Measurements from ENCODE around the gene RPS17. TPM values are rescaled to one million over a fixed set of nuclear protein-coding genes. Genes with fewer than 3 reads are reported as not detected.

RPS17 gene
- 4,693 and 4,992 TPM in 2 replicates for total RNA-seq (2014; rRNA removed; shearing (Covaris generic))
- polyA plus RNA-seq (2015; cell fraction: cytosol; rRNA removed), result 3,622 and 4,338 TPM in 2 replicates
- 660 and 833 TPM in 2 replicates for polyA plus RNA-seq (2015; cell fraction: nucleus; rRNA removed)

DNA sequence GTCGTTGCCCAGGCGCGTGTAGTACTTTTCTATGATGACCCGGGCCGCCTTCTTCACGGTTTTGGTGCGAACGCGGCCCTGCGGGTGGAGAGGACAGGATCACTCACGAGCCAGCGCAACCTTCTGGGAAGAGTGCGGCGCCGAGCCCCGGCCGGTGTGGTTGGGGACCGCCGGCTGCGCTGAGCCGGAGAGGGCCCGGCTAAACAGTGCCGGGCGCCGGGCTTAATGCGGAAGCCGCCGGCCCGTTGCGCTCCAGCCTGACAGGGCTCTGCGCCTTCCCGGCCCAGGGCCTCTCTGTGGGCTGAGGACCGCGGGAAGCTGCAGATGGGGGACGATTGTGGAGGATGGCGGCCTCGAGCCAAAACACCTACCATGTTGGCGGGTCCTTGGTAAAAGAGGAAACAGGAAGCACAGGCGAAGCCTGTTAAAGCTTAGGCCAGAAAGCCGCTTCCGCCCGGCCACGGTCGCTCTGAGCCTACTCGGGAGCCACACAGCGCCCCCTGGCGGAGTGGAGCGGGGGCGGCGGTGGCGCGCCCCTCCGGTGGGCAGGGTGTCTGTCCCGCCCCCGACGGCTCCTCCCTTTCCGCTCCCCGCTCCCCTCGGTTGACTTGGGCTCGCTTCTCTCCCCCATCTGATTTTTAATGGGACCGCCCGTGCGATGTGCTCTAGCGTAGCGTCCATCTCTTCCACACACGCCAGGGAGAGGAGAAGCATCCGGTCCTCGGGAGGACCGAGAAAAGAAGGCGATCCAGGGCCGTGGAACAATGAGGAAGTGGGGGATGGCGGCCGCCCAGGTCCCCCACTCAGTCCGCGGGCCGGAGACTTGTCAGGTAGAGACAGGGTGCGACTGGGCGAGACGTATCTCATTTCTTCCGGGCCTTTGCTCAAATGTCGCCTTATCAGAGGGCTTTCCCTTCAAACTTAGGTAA, at the start of gene RPS17:
Gene RPS17 (minus strand): TSS at position 403 of the 929 bp plus-strand sequence. CDS start 29 bp downstream, at position 374.
- DNase-seq (ENCODE audit: low read depth, low spot score), result peak; percentile 92
- in situ Hi-C loops (cut with HindIII; ENCODE audit: low pct_unique_long_range_greater_than_20kb, low sequenced_read_pairs), result no loop called here

DNA sequence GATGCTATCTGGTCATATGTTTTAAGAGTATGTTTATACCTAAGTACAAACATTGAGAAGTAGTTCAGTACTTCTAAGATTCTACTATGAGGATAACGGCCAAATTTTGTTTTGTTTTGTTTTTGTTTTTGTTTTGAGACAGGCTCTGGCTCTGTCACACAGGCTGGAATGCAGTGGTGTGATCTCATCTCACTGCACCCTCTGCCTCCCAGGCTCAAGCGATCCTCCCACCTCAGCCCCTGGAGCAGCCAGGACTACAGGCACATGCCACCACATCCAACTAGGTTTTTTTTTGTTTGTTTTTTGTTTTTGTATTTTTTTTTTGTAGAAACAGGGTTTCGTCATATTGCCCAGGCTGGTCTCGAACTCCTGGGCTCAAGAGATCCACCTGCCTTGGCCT, 47.5 kb upstream of the RPS17 start:
- in situ Hi-C loops (cut with HindIII; ENCODE audit: low pct_unique_long_range_greater_than_20kb, low sequenced_read_pairs), result no loop called here
- DNase-seq (ENCODE audit: low read depth, low spot score), result no peak

DNA sequence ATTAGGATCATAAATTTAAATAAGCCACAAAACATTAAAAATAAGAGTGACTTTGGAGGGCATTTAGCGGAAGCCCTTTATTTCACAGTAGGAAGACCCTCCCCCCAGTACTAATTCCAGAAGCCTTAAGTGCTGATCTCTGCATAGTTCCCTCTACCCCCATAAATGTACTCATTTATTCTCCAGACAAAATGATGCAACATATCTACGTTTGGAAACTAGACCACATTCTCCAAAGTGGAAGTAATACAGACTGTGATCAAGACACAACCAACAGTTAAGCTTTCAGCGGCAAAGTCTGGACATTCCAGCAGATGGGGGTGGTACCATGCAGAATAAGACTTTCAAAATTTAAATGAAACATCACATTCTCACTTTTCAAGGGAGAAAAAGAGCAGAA, 44.8 kb upstream of the RPS17 start:
- DNase-seq (ENCODE audit: low read depth, low spot score), result peak; percentile 88

DNA sequence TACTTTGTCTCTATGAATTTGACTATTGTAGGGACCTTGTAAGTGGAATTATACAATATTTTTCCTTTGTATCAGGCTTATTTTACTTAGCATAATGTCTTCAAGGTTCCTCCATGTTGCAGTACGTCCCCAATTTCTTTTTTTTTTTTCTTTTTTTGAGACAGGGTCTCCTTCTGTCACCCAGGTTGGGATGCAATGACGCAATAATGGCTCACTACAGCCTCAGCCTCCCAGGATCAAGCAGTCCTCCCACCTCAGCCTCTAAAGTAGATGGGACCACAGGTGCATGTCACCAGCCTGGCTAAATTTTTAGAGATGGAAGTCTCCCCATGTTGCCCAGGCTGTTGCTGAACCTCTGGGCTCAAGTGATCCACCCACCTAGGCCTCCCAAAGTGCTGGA, 40.5 kb upstream of the RPS17 start:
- in situ Hi-C loops (cut with HindIII; ENCODE audit: low pct_unique_long_range_greater_than_20kb, low sequenced_read_pairs), result no loop called here
- DNase-seq (ENCODE audit: low read depth, low spot score), result no peak

More for the DNA sequence above, 44.8 kb upstream of the RPS17 start:
- in situ Hi-C loops (cut with HindIII; ENCODE audit: low pct_unique_long_range_greater_than_20kb, low sequenced_read_pairs), result no loop called here

DNA sequence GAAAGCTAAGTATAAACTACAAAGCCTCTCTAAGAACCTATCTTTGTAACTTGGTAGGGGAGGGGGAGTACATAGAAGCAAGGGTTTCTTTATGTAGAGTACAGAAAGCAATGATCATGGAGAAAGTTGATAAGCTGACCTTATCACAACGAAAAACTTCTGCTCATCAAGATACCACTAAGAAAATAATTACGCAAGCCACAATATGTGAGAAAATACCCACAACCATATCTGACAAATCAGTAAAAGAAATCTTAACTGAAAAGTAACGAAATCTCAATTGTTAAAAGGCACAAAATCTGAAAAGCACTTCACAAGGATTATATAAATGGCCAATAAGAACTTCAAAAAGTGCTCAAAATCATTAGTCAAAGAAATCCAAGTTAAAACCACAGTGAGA, 35.1 kb upstream of the RPS17 start:
- in situ Hi-C loops (cut with HindIII; ENCODE audit: low pct_unique_long_range_greater_than_20kb, low sequenced_read_pairs), result no loop called here
- DNase-seq (ENCODE audit: low read depth, low spot score), result no peak

DNA sequence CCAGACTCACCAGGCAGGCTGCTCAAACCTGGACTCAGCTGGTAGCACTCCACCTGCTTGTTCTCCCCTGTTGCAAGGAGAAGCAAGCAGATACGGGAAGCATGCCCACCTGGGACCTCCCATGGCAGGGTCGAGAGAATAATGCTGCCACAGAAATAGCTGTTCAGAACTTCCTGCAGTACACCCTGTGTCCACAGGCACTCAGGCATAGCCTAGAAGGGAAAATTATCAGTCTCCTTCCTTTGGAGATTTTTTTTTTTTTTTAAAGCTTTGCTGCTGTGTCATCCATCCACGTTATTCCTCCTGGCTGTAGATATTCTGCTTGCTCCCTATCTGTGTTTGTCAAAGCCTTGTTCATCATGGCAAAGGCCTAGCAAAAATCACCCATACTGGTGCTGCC, 32.7 kb upstream of the RPS17 start:
- in situ Hi-C loops (cut with HindIII; ENCODE audit: low pct_unique_long_range_greater_than_20kb, low sequenced_read_pairs), result no loop called here
- DNase-seq (ENCODE audit: low read depth, low spot score), result peak; percentile 15

DNA sequence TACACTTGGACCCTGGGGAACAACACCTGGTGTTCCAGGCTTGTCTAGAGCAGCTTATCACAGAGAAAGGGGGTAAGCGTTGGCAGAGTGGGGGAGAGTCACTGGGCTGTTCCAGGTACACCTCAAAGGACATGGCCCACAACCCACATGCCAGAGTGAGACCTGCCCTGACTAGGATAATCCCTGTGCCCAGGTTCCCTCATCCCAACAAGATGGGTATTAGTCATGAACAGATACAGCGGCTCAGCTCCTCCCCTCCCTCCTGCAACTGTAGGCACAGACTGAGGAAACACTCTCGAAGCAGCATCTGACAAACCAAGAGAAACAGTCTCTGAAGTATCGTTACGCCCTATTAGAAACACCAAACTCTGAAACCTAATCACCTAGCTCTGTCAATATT, 32.1 kb upstream of the RPS17 start:
- DNase-seq (ENCODE audit: low read depth, low spot score), result no peak
- in situ Hi-C loops (cut with HindIII; ENCODE audit: low pct_unique_long_range_greater_than_20kb, low sequenced_read_pairs), result no loop called here

DNA sequence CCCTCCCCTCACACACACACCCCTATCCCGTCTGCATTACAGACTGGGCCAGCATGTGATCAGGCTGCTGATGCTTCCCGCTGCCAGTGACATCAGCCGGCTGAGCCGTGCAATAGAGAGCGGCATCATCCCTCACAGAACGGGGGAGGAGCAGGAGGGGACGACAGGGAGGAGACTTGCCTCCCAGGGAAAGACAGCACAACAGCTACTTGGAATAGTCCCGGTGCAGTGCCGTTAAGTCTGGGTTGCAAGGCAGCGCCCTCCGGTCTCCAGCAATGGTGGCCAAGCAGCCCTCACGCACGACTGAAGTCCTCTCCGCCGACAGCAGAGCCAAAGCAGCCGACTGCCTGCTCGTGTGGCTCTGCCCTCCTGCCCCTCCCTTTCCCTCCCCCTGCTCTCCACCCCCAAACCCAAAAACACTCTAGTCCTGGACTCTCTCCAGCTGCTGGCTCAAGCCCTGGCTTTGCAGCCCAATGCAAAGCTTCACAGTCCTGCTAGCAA, 31.5 kb upstream of the RPS17 start:
- DNase-seq (ENCODE audit: low read depth, low spot score), result peak; percentile 77
- in situ Hi-C loops (cut with HindIII; ENCODE audit: low pct_unique_long_range_greater_than_20kb, low sequenced_read_pairs), result no loop called here

DNA sequence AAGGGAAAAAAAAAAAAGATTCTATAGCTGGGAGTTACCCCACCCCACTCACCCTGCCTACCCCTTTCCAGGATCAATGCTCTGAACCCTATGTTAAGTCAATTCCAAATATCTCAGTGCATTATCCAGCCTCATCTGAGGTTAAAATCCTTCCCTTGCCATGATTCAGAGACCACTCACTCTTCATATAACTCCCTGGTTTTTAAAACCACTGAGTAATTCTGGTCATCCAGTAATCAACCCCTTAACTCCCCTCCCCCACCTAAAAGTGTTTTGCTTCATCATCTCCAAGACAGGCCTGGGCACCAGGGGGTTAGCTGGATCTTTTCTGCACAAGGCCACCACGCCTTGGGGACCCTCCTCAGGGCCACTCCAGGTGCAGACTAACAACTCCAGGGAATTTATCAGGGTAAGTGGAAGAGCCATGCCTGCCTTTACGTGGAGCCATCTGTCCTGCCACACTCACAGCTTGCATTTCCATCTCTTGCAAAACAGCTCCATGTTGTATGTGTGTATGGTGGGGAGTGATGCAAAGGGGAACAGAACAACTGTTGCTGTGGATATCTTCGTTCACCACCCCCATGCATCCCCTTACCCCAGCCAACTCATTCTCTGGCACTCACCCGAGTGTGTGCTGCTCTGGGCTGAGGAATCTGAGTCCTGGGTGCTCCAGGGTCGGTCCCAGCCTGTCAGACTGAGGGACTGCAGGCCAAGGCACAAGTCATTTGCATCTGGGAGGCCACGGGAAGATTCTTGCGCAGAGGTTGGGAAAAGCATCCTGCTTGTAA, 30.7 kb upstream of the RPS17 start:
- in situ Hi-C loops (cut with HindIII; ENCODE audit: low pct_unique_long_range_greater_than_20kb, low sequenced_read_pairs), result no loop called here
- no peak for DNase-seq (ENCODE audit: low read depth, low spot score)

DNA sequence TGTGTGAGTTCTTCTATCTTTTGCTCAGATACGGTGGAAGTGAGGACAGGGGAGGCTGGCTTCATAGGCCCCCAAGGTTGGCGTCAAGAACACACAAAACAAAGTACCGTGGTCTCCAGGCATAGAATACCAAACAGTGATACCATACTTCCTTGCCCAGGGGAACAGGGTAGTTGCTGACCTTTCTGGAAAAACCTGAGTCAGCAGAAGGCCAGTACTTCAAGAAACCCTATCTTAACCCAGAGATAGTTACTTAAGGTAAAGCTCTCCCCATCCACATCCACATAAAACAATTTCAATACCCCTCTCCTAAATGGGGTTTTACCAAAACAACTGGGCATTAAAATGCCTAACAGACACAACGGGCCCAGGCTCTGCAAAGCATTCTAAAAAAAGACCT, 29.6 kb upstream of the RPS17 start:
- no peak for DNase-seq (ENCODE audit: low read depth, low spot score)
- in situ Hi-C loops (cut with HindIII; ENCODE audit: low pct_unique_long_range_greater_than_20kb, low sequenced_read_pairs), result no loop called here

DNA sequence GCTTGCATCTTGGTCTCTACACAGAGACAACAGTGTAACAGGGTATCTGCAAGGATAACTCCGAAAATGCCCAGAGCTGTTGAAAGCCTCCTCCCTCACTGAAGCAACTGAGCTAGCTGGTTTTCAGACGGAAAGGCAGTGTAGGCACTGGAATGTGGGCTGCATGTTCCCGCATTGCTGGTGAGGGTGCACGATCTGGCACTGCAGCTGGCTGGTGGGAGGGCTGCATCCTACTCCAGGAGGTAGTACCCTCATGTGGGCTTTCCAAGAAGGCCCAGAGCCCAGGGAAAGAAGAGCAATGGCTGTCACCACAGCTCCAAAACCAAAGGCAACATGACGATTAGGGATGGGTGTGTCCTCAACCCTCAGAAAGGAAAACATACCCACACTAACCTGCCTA, 28.7 kb upstream of the RPS17 start:
- no peak for DNase-seq (ENCODE audit: low read depth, low spot score)
- in situ Hi-C loops (cut with HindIII; ENCODE audit: low pct_unique_long_range_greater_than_20kb, low sequenced_read_pairs), result no loop called here

DNA sequence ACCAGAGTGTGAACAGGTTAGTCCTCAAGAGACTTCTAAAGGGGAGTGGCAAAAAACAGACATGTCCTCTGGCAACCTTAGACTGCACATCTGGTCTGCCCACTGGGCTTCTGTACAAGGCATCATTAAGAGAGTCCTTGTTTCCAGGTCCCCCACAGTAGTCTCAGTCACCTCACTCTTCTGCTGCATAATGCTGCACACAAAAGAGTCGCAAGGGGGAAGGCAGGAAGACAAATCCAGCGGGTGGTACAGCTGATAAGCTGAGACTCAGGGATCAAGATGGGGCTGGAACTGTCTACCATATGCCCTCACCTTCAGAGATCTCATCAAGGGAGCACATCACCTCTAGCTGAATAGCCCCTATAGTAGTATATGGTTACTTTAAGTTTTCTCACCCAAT, 27.4 kb upstream of the RPS17 start:
- DNase-seq (ENCODE audit: low read depth, low spot score), result no peak
- in situ Hi-C loops (cut with HindIII; ENCODE audit: low pct_unique_long_range_greater_than_20kb, low sequenced_read_pairs), result no loop called here

DNA sequence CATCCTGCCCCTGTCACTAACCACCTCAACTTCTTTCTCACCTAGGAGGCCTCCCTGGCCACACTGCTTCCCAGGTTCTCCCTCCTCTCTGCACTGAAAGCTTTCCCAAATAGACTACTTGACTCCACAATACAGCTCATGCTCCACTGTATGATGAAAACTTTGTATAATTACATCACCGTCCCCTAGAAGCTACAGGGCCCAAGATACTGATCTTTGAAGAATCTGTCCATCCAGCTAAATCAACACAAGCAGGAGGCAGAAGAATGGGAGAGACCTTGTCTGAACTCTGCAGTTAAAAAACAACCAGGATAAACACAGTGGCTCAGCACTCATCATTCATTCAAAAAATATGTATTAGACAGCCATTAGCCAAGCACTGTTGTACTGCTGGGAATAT, 26.4 kb upstream of the RPS17 start:
- in situ Hi-C loops (cut with HindIII; ENCODE audit: low pct_unique_long_range_greater_than_20kb, low sequenced_read_pairs), result no loop called here
- DNase-seq (ENCODE audit: low read depth, low spot score), result no peak

DNA sequence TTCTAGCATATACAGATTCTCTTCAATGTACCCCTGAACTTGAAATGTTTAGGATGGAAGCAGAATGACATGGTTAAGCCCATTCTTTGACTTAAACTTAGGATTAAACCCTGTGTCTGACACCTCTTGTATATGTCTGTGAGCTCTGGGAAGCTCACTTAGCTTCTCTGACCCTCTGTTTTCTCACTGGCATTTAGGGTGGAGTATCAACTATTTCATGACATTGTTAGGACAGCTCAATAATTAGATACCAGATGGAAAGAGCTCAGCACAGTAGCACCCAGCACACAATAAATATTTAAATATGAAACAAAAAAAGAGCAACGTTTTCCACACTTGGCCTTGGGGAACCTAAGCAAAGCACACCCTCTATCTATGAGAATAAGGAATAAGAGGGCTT, 18.2 kb upstream of the RPS17 start:
- in situ Hi-C loops (cut with HindIII; ENCODE audit: low pct_unique_long_range_greater_than_20kb, low sequenced_read_pairs), result no loop called here
- no peak for DNase-seq (ENCODE audit: low read depth, low spot score)

DNA sequence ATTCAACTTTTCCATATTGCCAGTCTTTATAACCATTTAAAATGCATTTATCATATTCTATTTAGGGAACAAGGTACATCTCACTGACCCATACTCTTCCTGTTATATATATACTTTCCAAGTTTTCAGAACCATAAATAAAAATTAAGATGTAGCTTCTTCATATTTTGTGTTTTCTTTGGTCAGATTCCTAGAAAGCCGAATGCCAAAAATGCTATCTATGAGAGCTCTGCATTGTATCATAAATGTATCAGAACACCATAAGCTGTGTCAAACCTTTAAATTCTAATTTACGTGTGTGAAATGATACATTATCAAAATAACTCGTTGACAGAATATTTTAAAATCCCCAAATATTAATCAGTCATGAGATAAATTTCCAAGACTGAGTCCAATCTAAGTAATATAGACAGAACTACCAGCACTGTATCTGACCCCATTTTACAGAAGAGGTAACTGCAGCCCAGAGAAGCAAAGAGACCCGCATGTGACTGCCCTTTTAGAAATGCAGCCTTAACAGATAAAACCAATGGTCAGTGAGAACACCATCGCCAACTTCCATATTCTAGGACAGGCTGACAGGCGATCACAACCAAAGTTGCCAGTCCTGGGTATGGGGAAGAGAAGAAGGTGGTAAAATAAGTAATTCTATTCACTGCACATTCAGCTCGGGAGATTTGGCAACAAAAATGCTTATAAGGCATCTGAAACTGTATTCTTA, 16.2 kb upstream of the RPS17 start:
- in situ Hi-C loops (cut with HindIII; ENCODE audit: low pct_unique_long_range_greater_than_20kb, low sequenced_read_pairs), result no loop called here

DNA sequence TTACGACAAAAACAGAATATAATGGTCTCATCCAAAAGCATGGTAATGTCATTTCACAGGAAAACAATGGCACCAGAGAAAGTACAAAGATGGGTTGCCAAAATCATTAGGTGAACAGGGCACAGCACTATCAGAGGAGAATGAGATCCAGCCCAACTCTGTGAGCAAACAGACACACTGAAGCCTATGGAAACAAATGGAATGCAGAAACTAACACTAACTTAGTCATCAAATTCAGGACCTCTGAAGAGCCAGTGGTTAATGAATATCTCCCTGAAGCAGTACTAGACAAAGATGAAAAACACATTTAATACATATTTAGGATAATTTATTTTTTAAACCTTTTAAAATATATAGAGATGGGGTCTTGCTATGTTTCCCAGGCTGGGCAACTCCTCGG, 14.6 kb upstream of the RPS17 start:
- no peak for DNase-seq (ENCODE audit: low read depth, low spot score)
- in situ Hi-C loops (cut with HindIII; ENCODE audit: low pct_unique_long_range_greater_than_20kb, low sequenced_read_pairs), result no loop called here

More for the DNA sequence above, 16.2 kb upstream of the RPS17 start:
- no peak for DNase-seq (ENCODE audit: low read depth, low spot score)

DNA sequence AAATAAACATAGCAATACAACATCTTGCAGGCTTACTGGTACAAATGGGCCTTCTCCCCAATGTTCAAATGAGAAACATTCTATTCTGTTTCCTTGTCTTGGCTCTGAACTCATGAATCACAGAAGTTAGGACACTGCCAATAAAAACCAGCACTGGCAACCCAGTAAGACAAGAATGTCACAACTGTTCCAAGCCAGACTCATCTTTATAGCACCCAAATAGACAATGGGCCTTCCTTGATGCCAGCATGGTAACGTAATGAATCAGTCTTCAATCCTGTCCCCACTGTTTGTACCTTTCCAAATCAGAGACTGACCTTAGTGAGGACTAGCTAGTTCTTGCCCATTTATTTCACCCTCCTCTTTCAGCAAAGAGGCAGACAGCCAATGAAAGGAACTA, 14.1 kb upstream of the RPS17 start:
- DNase-seq (ENCODE audit: low read depth, low spot score), result no peak
- in situ Hi-C loops (cut with HindIII; ENCODE audit: low pct_unique_long_range_greater_than_20kb, low sequenced_read_pairs), result no loop called here

DNA sequence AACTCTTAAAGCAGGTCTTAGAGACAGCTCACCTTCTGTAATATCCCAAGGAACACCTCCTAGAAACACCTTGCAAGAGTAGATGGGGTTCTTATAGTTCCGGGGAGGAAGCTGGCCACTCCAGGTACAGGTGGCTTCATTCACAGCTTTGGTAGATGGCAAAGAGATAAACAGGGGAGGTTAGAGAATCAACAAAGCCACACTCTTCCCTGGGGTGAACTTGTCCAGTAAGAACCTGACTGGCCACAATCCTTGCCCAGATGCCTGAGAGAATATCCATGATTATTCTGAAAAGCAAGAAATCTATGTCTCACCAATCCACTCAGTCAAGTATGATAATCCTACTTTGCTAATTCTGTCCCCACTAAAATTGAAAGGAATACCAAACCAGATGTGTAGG, 13.6 kb upstream of the RPS17 start:
- no peak for DNase-seq (ENCODE audit: low read depth, low spot score)
- in situ Hi-C loops (cut with HindIII; ENCODE audit: low pct_unique_long_range_greater_than_20kb, low sequenced_read_pairs), result no loop called here
